H1 (cell line): ENCODE results near the gene LINGO4. TPM values are rescaled to one million over a fixed set of nuclear protein-coding genes. Genes with fewer than 3 reads are reported as not detected.

ENCODE experiments used
- ATF2 ChIP-seq: IDR thresholded peaks from 2 replicates; pipeline ENCODE4 v1.6.1; 2012; ENCODE audit warnings: low read length, inconsistent platforms
- BRCA1 ChIP-seq: IDR thresholded peaks from 2 replicates; pipeline ENCODE4 v1.6.1; 2012; ENCODE audit warnings: low read depth, low read length, improper control_type of control experiment
- HDAC2 ChIP-seq, 2 experiments: fragments of 300-600 bp in 1 of 2; sonication (generic) in 1 of 2; IDR thresholded peaks; 2 replicates each; pipeline ENCODE4 v1.6.1; 2011 to 2012; ENCODE audit warnings: low read depth in 2 of 2, low read length in 2 of 2, mild to moderate bottlenecking in 2 of 2, moderate library complexity in 2 of 2, borderline replicate concordance in 1 of 2, inconsistent platforms in 1 of 2
- KDM5A ChIP-seq: fragments of 200-600 bp; IDR thresholded peaks from 2 replicates; pipeline ENCODE4 v1.7.1; 2012; ENCODE audit warnings: mild to moderate bottlenecking, low read length, inconsistent platforms, mixed read lengths
- NRF1 ChIP-seq: IDR thresholded peaks from 2 replicates; pipeline ENCODE4 v1.6.1; 2011; ENCODE audit warnings: mild to moderate bottlenecking, low read depth, low read length, improper control_type of control experiment
- RBBP5 ChIP-seq: IDR thresholded peaks from 2 replicates; pipeline ENCODE4 v1.7.1; 2012; ENCODE audit warnings: low read depth, mild to moderate bottlenecking, inconsistent platforms, low read length, moderate library complexity, borderline replicate concordance
- RNF2 ChIP-seq: fragments of 200-900, 300-1000 bp; sonication (generic); IDR thresholded peaks from 2 replicates; pipeline ENCODE4 v1.7.1; 2016; ENCODE audit warnings: borderline replicate concordance, low read depth, mild to moderate bottlenecking, antibody characterized with exemption, low read length; ENCODE audit not compliant: poor library complexity, severe bottlenecking; ENCODE audit errors: missing control alignments
- RXRA ChIP-seq: IDR thresholded peaks from 2 replicates; pipeline ENCODE4 v1.6.1; 2011; ENCODE audit warnings: low read depth, mild to moderate bottlenecking, low read length, moderate library complexity; ENCODE audit not compliant: insufficient read depth
- SP2 ChIP-seq: IDR thresholded peaks from 2 replicates; pipeline ENCODE4 v1.6.1; 2012; ENCODE audit warnings: mild to moderate bottlenecking, low read length, inconsistent platforms
- ZNF274 ChIP-seq: IDR thresholded peaks from 2 replicates; pipeline ENCODE4 v1.7.0; 2012; ENCODE audit warnings: low read length, borderline replicate concordance; ENCODE audit errors: extremely low read depth
- polyA plus RNA-seq, 7 experiments: library from polyadenylated mRNA; depleted of rRNA in 3 of 7; stranded (reverse) in 5 of 7; unstranded in 2 of 7; fragments of >200 nt in 5 of 7; fragments of 200-250 nt in 2 of 7; gene quantifications; 1 replicate in 5 of 7; 2 replicates in 1 of 7; 4 replicates in 1 of 7; pipeline versions ENCODE4 v1.2.1 to v1.2.3, GENCODE V29; 2011 to 2013; ENCODE audit warnings: missing spikeins in 2 of 7, mixed read lengths in 2 of 7
- total RNA-seq: library from RNA; stranded (reverse); fragmentation: NEBNext Ultra II Directional; extraction: Animal tissue kit (Norgen Biotek cat#: 25700); gene quantifications from 2 replicates; pipeline ENCODE4 v1.2.1, GENCODE V29; 2021

LINGO4 gene
- total and polyA plus RNA-seq, 2 of the 8 experiments (the other 6 are each of a cell fraction or from before 2014, with no cell fraction given) = 0.03 TPM; not detected in 1

- TF ChIP-seq ATF2 = no peak
- no peak for TF ChIP-seq RXRA
- TF ChIP-seq BRCA1 = no peak
- TF ChIP-seq RBBP5 = no peak
- TF ChIP-seq KDM5A = no peak
- TF ChIP-seq HDAC2 (IDR thresholded peaks at IDR 0.05; ENCODE audit: borderline replicate concordance in 1 of 2, low read depth in 2 of 2, low read length in 2 of 2) = no peak
- TF ChIP-seq RNF2 = no peak
- no peak for TF ChIP-seq ZNF274
- no peak for TF ChIP-seq SP2
- no peak for TF ChIP-seq NRF1
- TF ChIP-seq, all 59 proteins: peak for 0
Observed at GRCh38 chr1:151822404-151822803, 17.2 kb upstream of the LINGO4 start (continued).
